DMS 273 (cell line): ENCODE results near the gene SAMD4A.

Experiments
- DNase-seq: peaks from one replicate; lab custom pipeline; 2025; ENCODE audit not compliant: unreplicated experiment; lab: John Stamatoyannopoulos, UW

Gene SAMD4A

GRCh38 chr14:54676812-54677708, 110.1 kb downstream of the SAMD4A start:
- no peak for DNase-seq

- no peak for DNase-seq
These were observed 113.7 kb downstream of the SAMD4A start for GRCh38 chr14:54680651-54681050.

GRCh38 chr14:54681811-54682261, 114.9 kb downstream of the SAMD4A start:
- DNase-seq = no peak

- DNase-seq = no peak
These were observed 115.7 kb downstream of the SAMD4A start for GRCh38 chr14:54682578-54682977.

GRCh38 chr14:54683882-54684794, 117.2 kb downstream of the SAMD4A start:
- DNase-seq = no peak

- DNase-seq = no peak
These were observed 118.4 kb downstream of the SAMD4A start for GRCh38 chr14:54685286-54685845.

- DNase-seq = no peak
These were observed 119.4 kb downstream of the SAMD4A start for GRCh38 chr14:54686219-54686870.

GRCh38 chr14:54686871-54687749, 120.2 kb downstream of the SAMD4A start:
- no peak for DNase-seq

- DNase-seq = no peak
These were observed 120.8 kb downstream of the SAMD4A start for GRCh38 chr14:54687750-54688119.

- DNase-seq = no peak
These were observed 121.3 kb downstream of the SAMD4A start for GRCh38 chr14:54688229-54688628.

GRCh38 chr14:54689928-54690327, 123.0 kb downstream of the SAMD4A start:
- DNase-seq = no peak

GRCh38 chr14:54690887-54691286, 124.0 kb downstream of the SAMD4A start:
- no peak for DNase-seq

- peak; percentile 70 for DNase-seq
These were observed 124.8 kb downstream of the SAMD4A start for GRCh38 chr14:54691525-54692283.

- DNase-seq = no peak
These were observed 125.4 kb downstream of the SAMD4A start for GRCh38 chr14:54692284-54692772.

- DNase-seq = no peak
These were observed 126.8 kb downstream of the SAMD4A start for GRCh38 chr14:54693761-54694160.

- no peak for DNase-seq
These were observed 128.3 kb downstream of the SAMD4A start for GRCh38 chr14:54695196-54695595.

- no peak for DNase-seq
These were observed 130.1 kb downstream of the SAMD4A start for GRCh38 chr14:54697001-54697400.

- DNase-seq = no peak
These were observed 130.9 kb downstream of the SAMD4A start for GRCh38 chr14:54697803-54698202.

- peak; percentile 26 for DNase-seq
These were observed 131.6 kb downstream of the SAMD4A start for GRCh38 chr14:54698501-54698900.
